RWPE2 (cell line): ENCODE measurements around the gene XIAP.
A peak's percentile ranks its signal among the peaks of the same experiment; 100 is the strongest.
"Not testable (repeated sequence)": the region's sequence is repeated elsewhere in the genome, so short reads cannot be mapped to it uniquely, and the experiment has no call there.

ENCODE experiments used
- ATAC-seq: fragments of 200-7000 bp; cut with Tn5 transposase; 3 replicates; pipeline ENCODE4 v1.9.1; 2021; ENCODE audit warnings: low read depth
- DNase-seq: peaks from one replicate; pipeline ENCODE4 v3.0.0-alpha.2; 2020; ENCODE audit warnings: low spot score
- H3K27ac ChIP-seq: fragments of 450-650 bp; 2 replicates; pipeline ENCODE4 v1.5.1; 2017; ENCODE audit warnings: mild to moderate bottlenecking; ENCODE audit not compliant: poor library complexity, severe bottlenecking
- H3K27me3 ChIP-seq: fragments of 250-450 bp; sonication (Bioruptor Pico); 2 replicates; pipeline ENCODE4 v1.5.1; 2021; ENCODE audit warnings: mild to moderate bottlenecking, moderate library complexity; ENCODE audit not compliant: insufficient read depth, poor library complexity, severe bottlenecking
- H3K36me3 ChIP-seq: fragments of 250-450 bp; sonication (Bioruptor Pico); 2 replicates; pipeline ENCODE4 v1.5.1; 2020; ENCODE audit warnings: low read depth, mild to moderate bottlenecking, moderate library complexity
- H3K4me1 ChIP-seq: fragments of 250-450 bp; sonication (Bioruptor Pico); 2 replicates; pipeline ENCODE4 v1.5.1; 2021; ENCODE audit warnings: mild to moderate bottlenecking, moderate library complexity; ENCODE audit not compliant: insufficient read depth, poor library complexity, severe bottlenecking
- H3K4me3 ChIP-seq: fragments of 250-450 bp; sonication (Bioruptor Pico); 2 replicates; pipeline ENCODE4 v1.5.1; 2021; ENCODE audit warnings: mild to moderate bottlenecking, moderate library complexity; ENCODE audit not compliant: severe bottlenecking
- H3K9me3 ChIP-seq: fragments of 250-450 bp; sonication (Bioruptor Pico); 2 replicates; pipeline ENCODE4 v1.5.1; 2021; ENCODE audit warnings: mild to moderate bottlenecking, moderate library complexity; ENCODE audit not compliant: severe bottlenecking
- CTCF ChIP-seq: fragments of 450-650 bp; IDR thresholded peaks from one replicate; pipeline ENCODE4 v1.5.1; 2017; ENCODE audit warnings: mild to moderate bottlenecking, moderate library complexity; ENCODE audit not compliant: poor library complexity, severe bottlenecking

Gene XIAP

DNA sequence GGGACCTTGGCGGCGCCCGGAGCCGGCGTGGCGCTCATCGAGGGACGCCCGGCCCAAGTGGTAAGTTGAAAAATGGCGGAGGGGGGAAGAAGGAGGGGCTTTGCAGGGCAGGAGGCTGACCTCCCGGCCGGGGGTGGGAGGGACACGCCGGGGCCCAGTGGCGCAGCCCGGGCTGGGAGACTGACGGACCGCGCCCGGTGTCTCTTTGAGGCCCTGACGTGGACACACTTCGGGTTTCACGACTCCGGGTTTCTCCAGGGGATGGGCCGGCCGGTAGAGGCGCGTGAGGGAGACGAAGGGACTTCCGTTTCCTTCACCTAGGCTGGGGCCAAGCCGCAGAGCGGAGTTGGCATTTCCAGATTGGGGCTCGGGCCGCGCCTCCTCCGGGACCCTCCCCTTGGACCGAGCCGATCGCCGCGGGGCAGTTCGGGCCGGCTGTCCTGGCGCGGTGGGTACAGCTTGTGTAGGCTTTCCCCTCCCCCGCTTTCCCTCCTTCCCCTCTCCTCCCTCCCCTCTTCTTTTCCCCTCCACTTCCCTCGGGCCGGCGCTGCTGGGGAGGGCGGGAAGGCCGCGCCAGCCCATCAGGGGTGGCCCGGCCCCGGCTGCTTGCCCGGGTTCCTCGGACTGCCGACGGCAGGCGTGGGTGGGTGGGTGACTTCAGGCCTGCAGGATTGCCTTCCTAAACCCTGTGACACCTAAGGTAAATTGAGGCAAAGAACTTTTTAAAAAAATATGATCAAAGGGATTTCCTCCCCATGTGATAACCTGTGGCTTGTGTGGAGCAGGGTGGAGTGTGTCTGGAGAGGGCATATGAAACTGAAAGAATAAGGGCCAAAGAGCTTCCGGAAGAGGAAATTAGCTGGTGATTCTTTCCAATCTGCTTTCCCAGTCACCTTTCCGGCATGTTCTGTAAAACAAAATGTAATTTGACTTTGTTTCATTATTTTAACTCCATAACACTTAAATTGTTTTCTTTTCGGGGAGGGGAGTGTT is at the start of gene XIAP:
XIAP (plus strand) TSS at position 208 of the 993 bp plus-strand sequence. CDS start 25,610 bp downstream, outside the sequence.
- H3K4me3 ChIP-seq: peak within 1 kb of the TSS; percentile 49
- peak; percentile 93 for ATAC-seq

DNA sequence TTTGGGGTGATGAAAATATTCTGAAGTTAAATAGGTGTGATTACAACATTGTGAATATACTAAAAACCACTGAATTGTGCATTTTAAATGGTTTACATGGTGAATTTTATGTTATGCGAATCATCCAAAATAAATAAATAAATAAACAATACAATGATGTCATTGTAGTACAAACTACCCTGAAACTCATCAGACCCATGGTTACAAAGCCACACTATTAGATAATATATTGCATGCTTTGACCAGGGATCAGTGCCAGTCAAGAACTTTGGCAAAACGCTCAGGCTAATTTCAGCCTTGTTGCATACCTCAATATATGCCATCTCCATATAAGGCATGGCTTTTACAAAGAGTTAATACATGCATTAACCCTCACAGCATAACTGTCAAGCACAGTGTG is 45.5 kb upstream of the XIAP start:
- no peak for TF ChIP-seq CTCF
- no peaks in the 10 kb centered on the region for H3K27me3 ChIP-seq
- H3K27ac ChIP-seq: no peak overlapping the region
- no peak for DNase-seq
- H3K36me3 ChIP-seq: no peaks in the 10 kb centered on the region
- no peaks in the 10 kb centered on the region for H3K9me3 ChIP-seq
- H3K4me1 ChIP-seq: no peaks in the 10 kb centered on the region
- no peak overlapping the region for H3K4me3 ChIP-seq
- no peak for ATAC-seq

More for the DNA sequence above, at the start of gene XIAP:
- H3K4me1 ChIP-seq: no peaks in the 10 kb centered on the region
- no peak for TF ChIP-seq CTCF
- DNase-seq: peak; percentile 85
- no peaks in the 10 kb centered on the region for H3K9me3 ChIP-seq
- no peaks in the 10 kb centered on the region for H3K36me3 ChIP-seq
- no peaks in the 10 kb centered on the region for H3K27me3 ChIP-seq
- peak within 1 kb of the TSS; percentile 92 for H3K27ac ChIP-seq

- not testable (repeated sequence) for H3K4me1 ChIP-seq
These were observed 44.9 kb upstream of the XIAP start for GRCh38 chrX:123814934-123815394.

DNA sequence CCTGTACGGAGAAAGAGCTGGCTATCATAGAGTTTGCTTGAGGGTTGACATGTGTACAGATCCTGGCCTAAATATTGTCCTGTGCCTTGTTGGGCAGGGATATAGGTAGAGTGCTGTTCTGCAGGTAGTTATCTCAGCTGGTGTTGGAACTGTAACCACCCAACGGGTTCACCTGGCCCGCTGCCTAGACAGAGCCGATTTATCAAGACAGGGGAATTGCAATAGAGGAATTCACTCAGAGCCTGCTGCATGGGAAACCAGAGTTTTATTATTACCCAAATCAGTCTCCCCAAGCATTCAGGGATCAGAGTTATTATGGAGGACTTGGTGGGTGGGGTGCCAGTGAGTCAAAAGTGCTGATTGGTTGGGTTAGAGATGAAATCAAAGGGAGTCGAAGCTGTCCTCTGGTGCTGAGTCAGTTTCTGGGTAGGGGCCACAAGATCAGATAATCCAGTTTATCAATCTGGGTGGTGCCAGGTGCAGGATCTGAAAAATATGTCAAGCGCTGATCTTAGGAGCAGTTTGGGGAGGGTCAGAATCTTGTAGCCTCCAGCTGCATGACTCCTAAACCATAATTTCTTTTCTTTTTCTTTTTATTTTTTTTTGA is 42.5 kb upstream of the XIAP start:
- no peaks in the 10 kb centered on the region for H3K4me1 ChIP-seq
- H3K4me3 ChIP-seq: no peak overlapping the region
- TF ChIP-seq CTCF: no peak
- H3K27me3 ChIP-seq: no peaks in the 10 kb centered on the region
- DNase-seq: no peak
- no peak overlapping the region for H3K27ac ChIP-seq
- H3K36me3 ChIP-seq: no peaks in the 10 kb centered on the region
- ATAC-seq: no peak
- H3K9me3 ChIP-seq: no peaks in the 10 kb centered on the region

More at GRCh38 chrX:123814934-123815394, 44.9 kb upstream of the XIAP start:
- not testable (repeated sequence) for DNase-seq, H3K4me3 ChIP-seq, H3K27me3 ChIP-seq, ATAC-seq, H3K36me3 ChIP-seq, H3K9me3 ChIP-seq, H3K27ac ChIP-seq

DNA sequence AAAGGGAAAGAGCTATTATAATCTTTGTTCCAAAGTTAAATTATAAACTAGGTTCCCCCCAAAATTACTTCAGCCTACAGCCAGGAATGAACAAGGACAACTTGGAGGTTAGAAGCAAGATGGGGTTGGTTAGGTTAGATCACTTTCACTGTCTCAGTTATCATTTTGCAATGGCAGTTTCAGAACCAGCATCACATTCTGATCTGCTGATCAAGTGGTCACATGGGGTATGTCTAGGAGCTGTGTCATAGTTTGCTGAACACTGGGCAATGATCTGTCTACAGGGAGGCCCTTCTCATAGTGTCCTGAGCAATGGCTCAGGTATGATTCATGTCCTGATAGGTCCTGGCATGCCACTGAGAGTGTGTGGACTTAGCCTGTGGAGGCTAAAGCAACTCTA is 41.6 kb upstream of the XIAP start:
- Histone ChIP-seq H3K27ac (no peak overlapping the region), H3K36me3 (no peaks in the 10 kb centered on the region), H3K9me3 (no peaks in the 10 kb centered on the region), H3K4me3 (no peak overlapping the region), H3K4me1 (no peaks in the 10 kb centered on the region), H3K27me3 (no peaks in the 10 kb centered on the region)
- ATAC-seq (no peak), DNase-seq (no peak)
- no peak for TF ChIP-seq CTCF
